Vagina (tissue), 2 donors: ENCODE data around the gene NUDCD2.

Source experiments
- POLR2A ChIP-seq, 2 donors: fragments of 450-650 bp; IDR thresholded peaks; one replicate each; pipeline ENCODE4 v1.6.1; 2017; ENCODE audit warnings: antibody characterized with exemption in 2 of 2, mild to moderate bottlenecking in 2 of 2, moderate library complexity in 2 of 2
- TF ChIP-seq, protein P1 (sequence below), 3 experiments: fragments of 450-650 bp in 2 of 3; fragments of 200-600 bp in 1 of 3; sonication (generic) in 1 of 3; IDR thresholded peaks; one replicate each; pipeline ENCODE4 v1.5.1; 2017 to 2019; ENCODE audit warnings: antibody characterized with exemption in 3 of 3, mild to moderate bottlenecking in 2 of 3, moderate library complexity in 2 of 3

DNA sequence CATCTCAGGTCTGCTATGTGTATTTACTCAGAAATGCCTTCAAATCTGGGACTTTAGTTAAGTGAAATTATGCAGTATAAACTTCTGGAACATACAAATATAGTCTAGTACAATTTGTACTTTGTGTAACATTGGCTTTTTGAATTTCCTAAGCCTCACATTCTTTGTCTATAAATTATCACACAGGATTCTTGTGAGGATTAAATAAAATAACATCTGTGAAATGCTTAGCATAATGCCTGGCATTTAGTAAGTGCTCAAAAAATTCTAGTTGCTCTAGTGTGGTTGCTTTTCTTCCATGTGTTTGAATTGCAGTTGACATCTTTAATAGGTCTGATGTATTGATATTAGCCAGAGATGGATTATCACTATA is 3.1 kb upstream of the NUDCD2 start:
- TF ChIP-seq, protein P1, sequence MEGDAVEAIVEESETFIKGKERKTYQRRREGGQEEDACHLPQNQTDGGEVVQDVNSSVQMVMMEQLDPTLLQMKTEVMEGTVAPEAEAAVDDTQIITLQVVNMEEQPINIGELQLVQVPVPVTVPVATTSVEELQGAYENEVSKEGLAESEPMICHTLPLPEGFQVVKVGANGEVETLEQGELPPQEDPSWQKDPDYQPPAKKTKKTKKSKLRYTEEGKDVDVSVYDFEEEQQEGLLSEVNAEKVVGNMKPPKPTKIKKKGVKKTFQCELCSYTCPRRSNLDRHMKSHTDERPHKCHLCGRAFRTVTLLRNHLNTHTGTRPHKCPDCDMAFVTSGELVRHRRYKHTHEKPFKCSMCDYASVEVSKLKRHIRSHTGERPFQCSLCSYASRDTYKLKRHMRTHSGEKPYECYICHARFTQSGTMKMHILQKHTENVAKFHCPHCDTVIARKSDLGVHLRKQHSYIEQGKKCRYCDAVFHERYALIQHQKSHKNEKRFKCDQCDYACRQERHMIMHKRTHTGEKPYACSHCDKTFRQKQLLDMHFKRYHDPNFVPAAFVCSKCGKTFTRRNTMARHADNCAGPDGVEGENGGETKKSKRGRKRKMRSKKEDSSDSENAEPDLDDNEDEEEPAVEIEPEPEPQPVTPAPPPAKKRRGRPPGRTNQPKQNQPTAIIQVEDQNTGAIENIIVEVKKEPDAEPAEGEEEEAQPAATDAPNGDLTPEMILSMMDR (IDR thresholded peaks at IDR 0.05): no peak
- TF ChIP-seq POLR2A (IDR thresholded peaks at IDR 0.05): no peak
